Activated B cell treated with CpG ODN at 0.5 μM for 24 hours (primary cell): ENCODE data around the gene DAPL1. TPM values are rescaled to one million over a fixed set of nuclear protein-coding genes. Genes with fewer than 3 reads are reported as not detected.

ENCODE experiments used
- ATAC-seq: fragments of 200-7000 bp; cut with Tn5 transposase; one replicate; pipeline ENCODE4 v1.10.0; 2021; ENCODE audit warnings: low read depth, mild to moderate bottlenecking, moderate library complexity
- CTCF ChIA-PET: fragments of 350-600 bp; sonication (Branson Sonifier 250); formaldehyde crosslinking; loops from one replicate; lab custom pipeline; 2021; ENCODE audit warnings: antibody characterized with exemption; lab: Charles Lee
- POLR2A ChIA-PET: fragments of 350-600 bp; sonication (Branson Sonifier 250); formaldehyde crosslinking; loops from one replicate; lab custom pipeline; 2021; ENCODE audit warnings: antibody characterized with exemption; lab: Charles Lee
- DNase-seq: peaks from one replicate; pipeline ENCODE4 v3.0.0; 2022
- H3K27ac Mint-ChIP-seq: one replicate; pipeline ENCODE4 v1.8.0; 2020; ENCODE audit warnings: mixed read lengths
- H3K27me3 Mint-ChIP-seq: one replicate; pipeline ENCODE4 v1.8.0; 2021; ENCODE audit warnings: mixed read lengths
- H3K36me3 Mint-ChIP-seq: one replicate; pipeline ENCODE4 v1.8.0; 2021; ENCODE audit warnings: low read depth, mixed read lengths
- H3K4me1 Mint-ChIP-seq: one replicate; pipeline ENCODE4 v1.8.0; 2021; ENCODE audit warnings: mixed read lengths
- H3K4me3 Mint-ChIP-seq: one replicate; pipeline ENCODE4 v1.8.0; 2020; ENCODE audit warnings: mild to moderate bottlenecking, mixed read lengths
- H3K9me3 Mint-ChIP-seq: one replicate; pipeline ENCODE4 v1.8.0; 2020; ENCODE audit warnings: mixed read lengths
- intact Hi-C: fragments of 100-400 bp; cut with micrococcal nuclease; formaldehyde crosslinking; loops from one replicate; pipeline ENCODE4 v1.15.1; 2024
- total RNA-seq: library from RNA; stranded (reverse); gene quantifications from 2 replicates; pipeline ENCODE4 v1.2.3, GENCODE V29; 2022
- TF ChIP-seq, protein P1 (sequence below): fragments of 200-600 bp; IDR thresholded peaks from one replicate; pipeline ENCODE4 v1.8.0; 2022; ENCODE audit warnings: antibody characterized with exemption, mild to moderate bottlenecking

DAPL1 gene
- total RNA-seq, 1 donor from 2014 or later: not detected

DNA sequence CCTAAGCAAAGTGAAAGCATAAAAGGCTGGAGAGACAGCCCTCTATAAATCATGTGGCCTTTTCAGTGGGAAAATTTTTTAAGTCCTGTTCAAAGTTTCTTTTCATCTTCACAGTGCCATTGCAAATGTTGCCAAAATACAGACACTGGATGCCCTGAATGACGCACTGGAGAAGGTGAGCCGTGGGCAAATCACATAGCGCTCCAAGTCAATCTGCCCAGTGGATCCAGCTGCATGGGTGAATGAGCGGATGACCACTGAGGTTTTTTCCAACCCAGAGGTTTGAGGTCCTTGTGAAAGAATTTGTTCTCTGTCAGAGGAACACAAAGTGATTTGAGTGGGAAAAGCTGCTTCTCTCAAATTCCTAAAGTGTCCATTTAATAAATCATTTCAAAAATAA, 11.8 kb downstream of the DAPL1 start:
- CTCF ChIA-PET: no interaction called here

DNA sequence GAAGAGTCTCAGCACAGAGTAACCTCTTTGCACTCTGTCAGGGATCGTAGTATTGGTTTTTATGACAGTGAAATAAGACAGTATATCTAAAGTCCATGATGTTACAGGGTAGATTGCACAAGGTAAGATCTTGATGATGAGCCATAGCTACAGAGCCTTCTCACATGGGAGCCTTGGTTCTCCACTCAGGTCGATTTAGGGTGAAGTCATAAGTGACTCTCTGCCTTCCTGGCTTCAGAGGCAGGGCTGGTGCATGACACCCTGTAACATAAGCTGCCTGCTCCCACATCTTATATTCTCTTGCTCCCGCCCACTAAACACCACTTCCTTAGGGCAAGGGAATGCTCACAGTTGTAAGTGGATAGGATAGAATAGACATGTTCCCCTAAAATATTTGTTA, 13.3 kb downstream of the DAPL1 start:
- ChIA-PET CTCF (no interaction called here), POLR2A (no interaction called here)
- intact Hi-C loops: no loop called here
- ATAC-seq: no peak
- H3K36me3 Mint-ChIP-seq: no peaks in the 10 kb centered on the region
- TF ChIP-seq, protein P1, sequence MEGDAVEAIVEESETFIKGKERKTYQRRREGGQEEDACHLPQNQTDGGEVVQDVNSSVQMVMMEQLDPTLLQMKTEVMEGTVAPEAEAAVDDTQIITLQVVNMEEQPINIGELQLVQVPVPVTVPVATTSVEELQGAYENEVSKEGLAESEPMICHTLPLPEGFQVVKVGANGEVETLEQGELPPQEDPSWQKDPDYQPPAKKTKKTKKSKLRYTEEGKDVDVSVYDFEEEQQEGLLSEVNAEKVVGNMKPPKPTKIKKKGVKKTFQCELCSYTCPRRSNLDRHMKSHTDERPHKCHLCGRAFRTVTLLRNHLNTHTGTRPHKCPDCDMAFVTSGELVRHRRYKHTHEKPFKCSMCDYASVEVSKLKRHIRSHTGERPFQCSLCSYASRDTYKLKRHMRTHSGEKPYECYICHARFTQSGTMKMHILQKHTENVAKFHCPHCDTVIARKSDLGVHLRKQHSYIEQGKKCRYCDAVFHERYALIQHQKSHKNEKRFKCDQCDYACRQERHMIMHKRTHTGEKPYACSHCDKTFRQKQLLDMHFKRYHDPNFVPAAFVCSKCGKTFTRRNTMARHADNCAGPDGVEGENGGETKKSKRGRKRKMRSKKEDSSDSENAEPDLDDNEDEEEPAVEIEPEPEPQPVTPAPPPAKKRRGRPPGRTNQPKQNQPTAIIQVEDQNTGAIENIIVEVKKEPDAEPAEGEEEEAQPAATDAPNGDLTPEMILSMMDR: no peak
- peaks cover 4% of the 10 kb centered on the region for H3K27me3 Mint-ChIP-seq
- H3K27ac Mint-ChIP-seq: no peak overlapping the region
- DNase-seq: no peak
- no peaks in the 10 kb centered on the region for H3K9me3 Mint-ChIP-seq
- no peak overlapping the region for H3K4me3 Mint-ChIP-seq
- H3K4me1 Mint-ChIP-seq: no peaks in the 10 kb centered on the region

More for the DNA sequence above, 11.8 kb downstream of the DAPL1 start:
- Mint-ChIP-seq H3K4me1 (no peaks in the 10 kb centered on the region), H3K9me3 (no peaks in the 10 kb centered on the region), H3K27ac (no peak overlapping the region), H3K4me3 (no peak overlapping the region), H3K27me3 (peaks cover 4% of the 10 kb centered on the region), H3K36me3 (no peaks in the 10 kb centered on the region)
- TF ChIP-seq, protein P1: no peak
- intact Hi-C loops: no loop called here
- ATAC-seq: no peak
- DNase-seq: no peak
- POLR2A ChIA-PET: no interaction called here

DNA sequence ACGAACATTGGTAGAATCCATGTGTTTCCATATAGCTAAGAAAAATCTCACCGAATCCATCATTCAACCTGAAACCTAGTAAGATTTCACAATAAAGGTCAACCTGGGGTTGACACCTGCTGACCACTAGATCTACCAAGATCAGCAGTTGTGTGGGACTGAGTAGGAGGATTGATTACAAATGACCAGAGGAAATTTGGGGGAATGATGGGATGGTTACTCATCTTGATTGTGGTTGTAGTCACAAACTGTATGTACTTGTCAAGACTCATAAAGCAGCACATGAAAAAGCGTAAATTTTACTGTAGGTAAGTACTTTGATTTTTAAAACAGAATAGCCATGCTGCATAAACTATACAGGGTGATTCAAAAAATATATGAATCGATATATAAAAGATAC, 14.7 kb downstream of the DAPL1 start:
- CTCF ChIA-PET: no interaction called here
- H3K36me3 Mint-ChIP-seq: no peaks in the 10 kb centered on the region
- no peaks in the 10 kb centered on the region for H3K4me1 Mint-ChIP-seq
- no peak for ATAC-seq
- TF ChIP-seq, protein P1: no peak
- no peaks in the 10 kb centered on the region for H3K9me3 Mint-ChIP-seq
- H3K4me3 Mint-ChIP-seq: no peak overlapping the region
- peaks cover 7% of the 10 kb centered on the region for H3K27me3 Mint-ChIP-seq
- no peak overlapping the region for H3K27ac Mint-ChIP-seq
- intact Hi-C loops: no loop called here
- no peak for DNase-seq
- POLR2A ChIA-PET: no interaction called here

DNA sequence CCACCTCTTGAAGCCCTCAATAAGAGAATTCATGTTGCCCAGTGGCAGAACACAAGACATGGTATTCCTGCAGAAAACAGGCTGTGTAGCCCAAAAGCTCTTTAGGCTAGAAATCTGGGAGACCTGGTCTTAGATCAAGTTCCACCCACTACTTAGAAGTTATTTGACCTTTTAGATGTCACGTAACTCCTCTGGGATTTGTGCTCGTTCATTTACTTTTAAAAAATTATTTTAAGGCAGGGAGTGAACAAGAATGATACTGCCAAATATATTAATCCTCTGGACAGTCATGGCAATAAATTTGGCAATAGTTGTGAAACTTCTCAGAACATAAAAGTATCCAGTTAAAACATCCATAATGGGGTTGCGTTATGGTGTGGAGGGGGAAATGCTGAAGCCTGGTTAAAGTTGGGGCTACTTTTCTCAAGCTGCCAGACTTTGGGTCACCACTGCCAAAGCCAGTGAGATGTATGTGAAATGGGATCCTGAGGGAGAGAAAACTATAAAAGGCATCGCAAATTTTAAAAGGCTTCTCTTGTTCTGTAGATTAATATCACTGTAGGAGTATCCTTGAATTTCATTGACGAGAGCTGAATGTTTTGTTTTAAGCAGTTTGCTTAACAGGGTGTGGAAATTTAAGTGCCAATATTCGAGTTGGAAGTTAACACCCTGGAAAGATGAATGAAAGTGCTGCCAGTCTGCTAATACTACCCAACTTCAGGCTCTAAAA, 15.8 kb downstream of the DAPL1 start:
- H3K4me1 Mint-ChIP-seq: no peaks in the 10 kb centered on the region
- peaks cover 7% of the 10 kb centered on the region for H3K27me3 Mint-ChIP-seq
- ATAC-seq: no peak
- no peak overlapping the region for H3K4me3 Mint-ChIP-seq
- ChIA-PET CTCF (no interaction called here), POLR2A (no interaction called here)
- TF ChIP-seq, protein P1: no peak
- H3K9me3 Mint-ChIP-seq: no peaks in the 10 kb centered on the region
- no peak overlapping the region for H3K27ac Mint-ChIP-seq
- intact Hi-C loops: no loop called here
- H3K36me3 Mint-ChIP-seq: no peaks in the 10 kb centered on the region
- no peak for DNase-seq

DNA sequence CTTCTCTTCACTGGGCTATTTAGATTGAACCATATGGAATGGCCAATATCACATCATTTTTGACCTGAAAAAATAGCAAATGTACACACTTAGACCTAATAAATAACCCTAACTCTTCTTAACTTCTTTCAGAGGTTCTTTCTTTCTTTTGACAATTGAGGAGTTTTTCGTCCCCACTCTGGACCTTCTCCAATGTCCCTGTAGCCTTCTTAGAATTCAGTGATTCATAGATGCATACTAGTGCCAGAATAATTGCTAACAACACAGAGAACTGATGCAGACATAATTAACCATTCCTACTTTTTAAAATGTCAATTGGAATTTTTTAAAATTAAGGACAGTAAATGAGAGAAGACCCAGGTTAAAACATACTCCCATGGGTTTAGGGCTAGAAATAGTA, 20.0 kb downstream of the DAPL1 start:
- Mint-ChIP-seq H3K9me3 (no peaks in the 10 kb centered on the region), H3K4me1 (no peaks in the 10 kb centered on the region), H3K4me3 (no peak overlapping the region), H3K27ac (no peak overlapping the region), H3K27me3 (peaks cover 4% of the 10 kb centered on the region), H3K36me3 (no peaks in the 10 kb centered on the region)
- CTCF ChIA-PET: no interaction called here
- no peak for ATAC-seq
- TF ChIP-seq, protein P1: no peak
- intact Hi-C loops: no loop called here
- POLR2A ChIA-PET: no interaction called here
- no peak for DNase-seq
